K562 treated with DMSO at 1 percent for 4 hours (cell line): ENCODE results near the gene DGKB. TPM values are rescaled to one million over a fixed set of nuclear protein-coding genes. Genes with fewer than 3 reads are reported as not detected.

Source experiments
- total RNA-seq: library from RNA; unstranded; fragments of 300-600 nt; gene quantifications from 2 replicates; pipeline ENCODE4 v1.2.3, GENCODE V29; 2022; ENCODE audit not compliant: insufficient read depth

DGKB gene
- total RNA-seq, result not detected in 2 replicates

GRCh38 chr7:14902589-14903067, at the start of gene DGKB:
TSS of gene DGKB (minus strand) at chr7:14902751.

